Measurements from ENCODE around the gene MLLT3.

The MLLT3 gene

DNA sequence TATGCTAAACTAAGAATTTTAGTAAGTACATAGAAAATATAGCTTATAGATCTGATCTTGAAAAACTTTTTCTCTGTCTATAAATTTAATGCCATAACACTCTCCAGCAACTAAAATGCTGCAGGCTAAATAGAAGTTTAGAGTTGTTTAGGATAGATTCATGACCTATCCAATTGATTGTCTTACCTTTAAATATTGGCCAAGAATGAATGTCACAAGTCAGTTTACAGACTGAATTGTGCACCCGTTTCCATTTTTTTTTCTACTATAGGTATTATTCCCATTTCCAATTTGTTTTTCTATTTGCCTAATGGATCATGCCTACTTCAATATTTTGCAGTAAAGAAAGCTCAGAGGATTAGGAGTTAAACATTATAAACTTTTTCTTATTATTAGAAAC, 129.5 kb downstream of the MLLT3 start:
- Histone ChIP-seq H3K9me2 (replicated peaks; ENCODE audit: insufficient read depth, low read length) (no peaks in the 10 kb centered on the region), H3K4me3 (ENCODE audit: low read length) (no peak overlapping the region), H2AFZ (ENCODE audit: low read length) (no peak overlapping the region), H3K4me1 (ENCODE audit: low read length) (no peaks in the 10 kb centered on the region), H3K27ac (ENCODE audit: low read length) (no peak overlapping the region), H3F3A (ENCODE audit: insufficient read depth, low read length) (no peaks in the 10 kb centered on the region), H3K4me2 (ENCODE audit: low read depth, low read length) (no peak overlapping the region), H3K79me2 (ENCODE audit: low read length) (peaks cover 19% of the 10 kb centered on the region; the same call in 1 of the 2 replicates), H3K27me3 (replicated peaks; ENCODE audit: insufficient read depth, low read length) (no peaks in the 10 kb centered on the region), H3K36me3 (replicated peaks; ENCODE audit: insufficient read depth, low read length) (no peaks in the 10 kb centered on the region), H3K9ac (ENCODE audit: low read length) (no peak overlapping the region), H4K20me1 (ENCODE audit: insufficient read depth, low read length) (no peaks in the 10 kb centered on the region), H3K9me3 (replicated peaks; ENCODE audit: insufficient read depth, low read length) (no peaks in the 10 kb centered on the region)
- DNase-seq = no peak
- TF ChIP-seq, protein P1, sequence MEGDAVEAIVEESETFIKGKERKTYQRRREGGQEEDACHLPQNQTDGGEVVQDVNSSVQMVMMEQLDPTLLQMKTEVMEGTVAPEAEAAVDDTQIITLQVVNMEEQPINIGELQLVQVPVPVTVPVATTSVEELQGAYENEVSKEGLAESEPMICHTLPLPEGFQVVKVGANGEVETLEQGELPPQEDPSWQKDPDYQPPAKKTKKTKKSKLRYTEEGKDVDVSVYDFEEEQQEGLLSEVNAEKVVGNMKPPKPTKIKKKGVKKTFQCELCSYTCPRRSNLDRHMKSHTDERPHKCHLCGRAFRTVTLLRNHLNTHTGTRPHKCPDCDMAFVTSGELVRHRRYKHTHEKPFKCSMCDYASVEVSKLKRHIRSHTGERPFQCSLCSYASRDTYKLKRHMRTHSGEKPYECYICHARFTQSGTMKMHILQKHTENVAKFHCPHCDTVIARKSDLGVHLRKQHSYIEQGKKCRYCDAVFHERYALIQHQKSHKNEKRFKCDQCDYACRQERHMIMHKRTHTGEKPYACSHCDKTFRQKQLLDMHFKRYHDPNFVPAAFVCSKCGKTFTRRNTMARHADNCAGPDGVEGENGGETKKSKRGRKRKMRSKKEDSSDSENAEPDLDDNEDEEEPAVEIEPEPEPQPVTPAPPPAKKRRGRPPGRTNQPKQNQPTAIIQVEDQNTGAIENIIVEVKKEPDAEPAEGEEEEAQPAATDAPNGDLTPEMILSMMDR (IDR thresholded peaks at IDR 0.05; ENCODE audit: low read length) = no peak
- TF ChIP-seq EZH2phosphoT487 (IDR thresholded peaks at IDR 0.05; ENCODE audit: low read length) (no peak), EZH2 (optimal IDR thresholded peaks at IDR 0.05; ENCODE audit: low read depth, low read length) (no peak)

DNA sequence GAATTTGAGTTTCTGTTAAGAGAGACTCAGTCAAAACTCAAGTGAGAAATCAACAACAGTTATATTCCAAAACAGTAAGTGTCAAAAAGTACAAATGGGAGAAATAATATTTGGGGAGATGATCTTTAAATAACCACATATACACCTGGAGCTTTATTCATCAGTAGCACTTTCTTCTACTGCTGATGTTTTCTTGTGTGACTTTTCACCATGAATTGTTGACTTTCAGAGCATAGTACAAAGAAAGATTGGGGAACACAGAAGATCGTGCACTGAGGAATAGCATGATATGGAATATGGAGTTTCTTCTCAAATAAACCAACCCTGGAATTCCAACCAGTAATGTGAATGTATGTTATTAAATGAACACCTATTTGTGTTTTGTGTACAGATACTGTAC, 130.7 kb downstream of the MLLT3 start:
- no peak overlapping the region for H3K4me3 ChIP-seq (ENCODE audit: low read length)
- H3K9me2 ChIP-seq (replicated peaks; ENCODE audit: insufficient read depth, low read length) = no peaks in the 10 kb centered on the region
- no peaks in the 10 kb centered on the region for H3K9me3 ChIP-seq (replicated peaks; ENCODE audit: insufficient read depth, low read length)
- no peaks in the 10 kb centered on the region for H4K20me1 ChIP-seq (ENCODE audit: insufficient read depth, low read length)
- no peaks in the 10 kb centered on the region for H3F3A ChIP-seq (ENCODE audit: insufficient read depth, low read length)
- no peak for TF ChIP-seq EZH2 (optimal IDR thresholded peaks at IDR 0.05; ENCODE audit: low read depth, low read length)
- TF ChIP-seq EZH2phosphoT487 (IDR thresholded peaks at IDR 0.05; ENCODE audit: low read length) = no peak
- TF ChIP-seq, protein P1 (IDR thresholded peaks at IDR 0.05; ENCODE audit: low read length) = no peak
- no peak overlapping the region for H2AFZ ChIP-seq (ENCODE audit: low read length)
- H3K27ac ChIP-seq (ENCODE audit: low read length) = no peak overlapping the region
- H3K4me1 ChIP-seq (ENCODE audit: low read length) = no peaks in the 10 kb centered on the region
- no peak for DNase-seq
- H3K79me2 ChIP-seq (ENCODE audit: low read length) = peaks cover 20% of the 10 kb centered on the region; the same call in 1 of the 2 replicates
- no peak overlapping the region for H3K4me2 ChIP-seq (ENCODE audit: low read depth, low read length)
- no peaks in the 10 kb centered on the region for H3K36me3 ChIP-seq (replicated peaks; ENCODE audit: insufficient read depth, low read length)
- no peak overlapping the region for H3K9ac ChIP-seq (ENCODE audit: low read length)
- H3K27me3 ChIP-seq (replicated peaks; ENCODE audit: insufficient read depth, low read length) = no peaks in the 10 kb centered on the region

DNA sequence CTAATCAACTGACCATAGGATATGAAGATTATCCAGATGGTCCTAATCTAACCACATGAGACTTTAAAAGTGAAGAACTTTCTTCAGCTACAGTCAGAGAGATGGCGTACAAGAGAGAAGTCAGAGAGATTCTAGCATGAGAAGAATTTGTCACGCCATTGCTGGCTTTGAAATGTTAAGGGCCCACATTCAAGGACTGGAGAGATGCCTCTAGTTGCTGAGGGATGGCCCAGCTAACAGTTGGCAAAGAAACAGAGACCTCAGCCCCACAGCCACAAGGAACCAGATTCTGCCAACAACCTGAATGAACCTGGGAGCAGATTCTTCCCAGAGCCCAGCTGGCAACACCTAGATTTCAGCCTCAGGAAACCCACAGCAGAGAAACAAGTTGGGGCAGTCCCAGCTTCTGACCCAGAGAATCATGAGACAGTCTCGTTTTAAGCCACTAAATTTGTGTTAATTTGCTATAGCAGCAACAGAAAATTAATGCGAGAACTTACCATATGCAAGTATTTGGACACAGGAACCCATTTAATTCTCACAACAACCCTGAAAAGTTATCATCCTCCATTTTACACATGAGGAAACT, 132.0 kb downstream of the MLLT3 start:
- Histone ChIP-seq H3K4me2 (ENCODE audit: low read depth, low read length) (no peak overlapping the region), H3K9ac (ENCODE audit: low read length) (no peak overlapping the region), H3F3A (ENCODE audit: insufficient read depth, low read length) (no peaks in the 10 kb centered on the region), H3K36me3 (replicated peaks; ENCODE audit: insufficient read depth, low read length) (no peaks in the 10 kb centered on the region), H3K27me3 (replicated peaks; ENCODE audit: insufficient read depth, low read length) (no peaks in the 10 kb centered on the region), H3K79me2 (ENCODE audit: low read length) (peaks cover 17% of the 10 kb centered on the region; the same call in 1 of the 2 replicates), H3K9me3 (replicated peaks; ENCODE audit: insufficient read depth, low read length) (no peaks in the 10 kb centered on the region), H3K4me3 (ENCODE audit: low read length) (no peak overlapping the region), H2AFZ (ENCODE audit: low read length) (no peak overlapping the region), H4K20me1 (ENCODE audit: insufficient read depth, low read length) (no peaks in the 10 kb centered on the region), H3K4me1 (ENCODE audit: low read length) (no peaks in the 10 kb centered on the region), H3K9me2 (replicated peaks; ENCODE audit: insufficient read depth, low read length) (no peaks in the 10 kb centered on the region), H3K27ac (ENCODE audit: low read length) (no peak overlapping the region)
- TF ChIP-seq EZH2phosphoT487 (IDR thresholded peaks at IDR 0.05; ENCODE audit: low read length) = no peak
- no peak for TF ChIP-seq EZH2 (optimal IDR thresholded peaks at IDR 0.05; ENCODE audit: low read depth, low read length)
- TF ChIP-seq, protein P1 (IDR thresholded peaks at IDR 0.05; ENCODE audit: low read length) = no peak
- DNase-seq = no peak

Data from MM.1S (cell line).